GM18870 (cell line): Measurements from ENCODE around the gene IGF1R.

Experiments used
- ATAC-seq: cut with Tn5 transposase; IDR thresholded peaks from one replicate; pipeline ENCODE4 v1.9.1; 2021; ENCODE audit warnings: moderate library complexity; ENCODE audit not compliant: unreplicated experiment

Gene IGF1R

GRCh38 chr15:98875309-98875708 is 227.0 kb downstream of the IGF1R start:
- ATAC-seq, result no peak

GRCh38 chr15:98876451-98877369 is 228.4 kb downstream of the IGF1R start:
- ATAC-seq, result no peak

GRCh38 chr15:98878172-98878571 is 229.8 kb downstream of the IGF1R start:
- ATAC-seq, result no peak

- ATAC-seq, result no peak
These were observed 230.5 kb downstream of the IGF1R start for GRCh38 chr15:98878862-98879261.

- no peak for ATAC-seq
These were observed 233.5 kb downstream of the IGF1R start for GRCh38 chr15:98881526-98882520.

- no peak for ATAC-seq
These were observed 235.1 kb downstream of the IGF1R start for GRCh38 chr15:98883478-98883877.

GRCh38 chr15:98884894-98885293 is 236.6 kb downstream of the IGF1R start:
- no peak for ATAC-seq

- no peak for ATAC-seq
These were observed 239.6 kb downstream of the IGF1R start for GRCh38 chr15:98887976-98888375.

GRCh38 chr15:98888820-98889479 is 240.6 kb downstream of the IGF1R start:
- ATAC-seq, result no peak

GRCh38 chr15:98889930-98890695 is 241.8 kb downstream of the IGF1R start:
- no peak for ATAC-seq

GRCh38 chr15:98891301-98891700 is 243.0 kb downstream of the IGF1R start:
- no peak for ATAC-seq

- no peak for ATAC-seq
These were observed 245.1 kb downstream of the IGF1R start for GRCh38 chr15:98893401-98893800.

- ATAC-seq, result no peak
These were observed 246.0 kb downstream of the IGF1R start for GRCh38 chr15:98894312-98894711.

GRCh38 chr15:98896002-98896721 is 247.8 kb downstream of the IGF1R start:
- no peak for ATAC-seq

GRCh38 chr15:98896802-98897732 is 248.7 kb downstream of the IGF1R start:
- no peak for ATAC-seq

GRCh38 chr15:98898122-98898521 is 249.8 kb downstream of the IGF1R start:
- ATAC-seq, result no peak

GRCh38 chr15:98899272-98900021 is 251.1 kb downstream of the IGF1R start:
- no peak for ATAC-seq

GRCh38 chr15:98900356-98900755 is 252.0 kb downstream of the IGF1R start:
- no peak for ATAC-seq
